Measurements from ENCODE around the gene ITGA7. TPM values are rescaled to one million over a fixed set of nuclear protein-coding genes. Genes with fewer than 3 reads are reported as not detected.

Gene ITGA7
- total RNA-seq, 1 experiment from 2014 or later, result 7.8 TPM

DNA sequence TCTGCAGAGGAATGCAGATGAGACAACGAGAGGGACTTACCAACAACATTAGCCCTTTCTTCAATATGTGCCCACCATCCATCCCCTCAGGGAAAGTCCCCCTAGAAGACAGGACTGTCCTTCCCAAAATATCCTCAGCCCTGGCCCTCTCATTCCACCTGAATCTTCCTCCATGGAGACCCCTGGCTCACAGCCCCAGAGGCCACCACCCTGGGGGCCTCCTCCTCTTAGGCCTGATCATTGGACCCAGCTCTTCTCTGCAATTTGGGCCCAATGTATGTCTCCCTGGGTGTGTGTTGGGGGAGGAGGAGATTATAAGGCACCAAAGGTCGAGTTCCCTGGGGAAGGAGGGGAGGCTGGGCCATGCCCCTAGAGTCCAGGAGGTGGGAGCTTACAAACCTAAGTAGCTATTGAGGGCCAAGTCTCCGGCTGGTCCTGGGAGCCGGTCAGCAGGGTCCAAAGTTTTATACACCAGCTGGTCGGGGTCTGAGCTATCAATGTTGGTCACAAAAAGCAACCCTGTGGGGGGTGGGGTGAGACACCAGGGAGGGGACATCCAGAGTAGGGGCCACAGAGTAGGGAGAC is 8.1 kb downstream of the ITGA7 start:
- DNase-seq (ENCODE audit: low spot score), result no peak

DNA sequence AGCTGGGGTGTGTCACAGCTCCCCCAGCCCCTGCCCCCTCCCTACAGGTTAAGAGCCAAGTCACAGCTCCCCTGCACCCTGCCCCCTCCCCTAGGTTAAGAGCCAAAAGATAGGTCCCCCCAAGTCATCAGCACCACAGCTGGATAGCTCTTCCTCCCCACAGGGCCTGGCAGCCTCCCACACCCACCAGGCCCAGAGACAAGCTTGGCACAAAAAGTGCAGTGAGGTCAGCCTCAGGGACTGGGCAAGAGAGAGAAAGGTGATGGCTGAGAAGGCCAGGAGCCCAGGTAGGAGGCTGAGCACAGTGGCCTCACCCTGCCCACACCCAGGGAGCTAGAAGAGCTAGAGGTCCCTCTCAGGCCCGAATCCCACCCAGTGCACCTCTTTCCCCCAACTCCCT is 8.7 kb downstream of the ITGA7 start:
- DNase-seq (ENCODE audit: low spot score), result no peak

DNA sequence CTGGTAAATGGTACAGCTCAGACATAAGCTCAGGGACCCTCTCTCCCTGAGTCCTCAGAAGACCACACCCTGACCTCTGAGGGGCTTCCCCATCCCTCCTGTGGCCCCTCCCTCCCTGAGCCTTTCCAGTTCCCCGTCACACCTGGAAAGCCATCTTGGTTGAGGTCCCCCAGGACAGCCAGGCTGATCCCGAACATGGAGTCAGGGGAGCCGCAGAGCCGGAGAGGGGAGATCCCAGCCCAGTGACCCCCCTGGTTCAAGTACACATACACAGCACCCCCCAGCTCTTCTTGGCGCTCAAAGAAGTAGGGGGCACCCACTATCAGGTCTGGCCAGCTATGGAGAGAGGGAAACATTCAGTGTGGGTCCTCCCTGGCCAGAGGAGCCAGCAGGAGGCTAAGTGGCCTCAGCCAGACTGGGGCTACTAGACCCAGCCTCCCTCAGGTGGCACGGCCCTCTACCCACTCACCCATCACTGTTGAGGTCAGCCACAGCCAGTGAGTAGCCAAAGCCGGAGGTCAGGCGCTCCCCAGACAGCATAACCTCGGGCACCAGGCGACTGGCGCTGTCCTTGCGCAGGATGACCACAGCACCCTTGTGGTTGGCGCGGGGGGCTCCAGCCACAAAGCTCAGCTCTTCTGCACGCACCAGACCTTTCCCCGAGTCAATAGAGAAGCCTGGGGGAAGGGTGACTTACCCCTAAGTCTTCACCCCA is 9.3 kb downstream of the ITGA7 start:
- DNase-seq (ENCODE audit: low spot score), result no peak

DNA sequence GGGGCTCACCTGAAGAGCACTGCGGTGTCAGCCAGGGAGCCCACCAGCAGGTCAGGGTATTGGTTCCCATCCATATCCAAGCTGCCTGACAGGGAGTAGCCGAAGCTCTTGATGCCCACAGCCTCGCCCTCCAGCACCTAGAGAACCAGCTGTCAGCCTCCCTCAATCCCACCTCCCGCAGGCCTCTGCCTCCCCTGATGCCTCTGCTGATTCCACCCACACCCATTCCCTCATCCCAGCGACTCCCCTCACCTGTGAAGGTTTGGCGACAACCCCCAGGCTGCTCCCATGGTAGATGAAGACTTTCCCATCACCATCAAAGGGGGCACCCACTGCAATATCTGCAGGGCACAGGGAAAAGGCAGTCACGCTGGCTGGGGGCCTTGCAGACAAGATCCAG is 10.0 kb downstream of the ITGA7 start:
- no peak for DNase-seq (ENCODE audit: low spot score)

DNA sequence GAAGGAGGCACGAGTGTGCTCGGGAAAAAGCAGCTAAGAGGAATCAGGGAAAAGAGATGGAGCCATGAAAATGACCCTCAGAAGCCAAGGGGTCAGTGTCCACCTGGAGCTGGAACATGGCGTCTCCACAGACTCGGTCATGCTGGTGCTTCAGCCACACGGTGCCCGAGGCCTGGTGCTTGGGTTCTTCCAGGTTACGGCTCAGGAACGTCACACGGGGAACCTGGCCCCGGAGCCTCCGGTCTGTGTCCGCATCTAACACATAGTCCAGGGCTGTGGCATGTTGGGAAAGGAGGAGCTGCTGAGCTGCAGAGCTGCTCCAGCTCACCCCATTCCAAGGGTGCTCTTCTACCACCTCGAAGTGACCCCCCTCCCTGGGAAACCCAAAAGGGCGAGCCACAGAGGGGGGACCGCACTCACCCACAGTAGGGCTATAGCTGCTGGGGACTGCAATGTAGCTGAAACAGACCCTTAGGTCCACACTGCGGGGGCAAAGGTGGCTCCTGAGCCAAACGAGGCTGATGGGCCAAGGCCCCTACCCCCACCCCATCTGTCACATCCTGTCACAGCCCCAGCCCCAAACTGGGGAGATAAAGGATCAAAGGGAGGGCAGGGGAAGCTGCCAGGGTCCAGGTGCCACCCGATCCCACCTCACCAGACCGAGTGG is 10.8 kb downstream of the ITGA7 start:
- no peak for DNase-seq (ENCODE audit: low spot score)

DNA sequence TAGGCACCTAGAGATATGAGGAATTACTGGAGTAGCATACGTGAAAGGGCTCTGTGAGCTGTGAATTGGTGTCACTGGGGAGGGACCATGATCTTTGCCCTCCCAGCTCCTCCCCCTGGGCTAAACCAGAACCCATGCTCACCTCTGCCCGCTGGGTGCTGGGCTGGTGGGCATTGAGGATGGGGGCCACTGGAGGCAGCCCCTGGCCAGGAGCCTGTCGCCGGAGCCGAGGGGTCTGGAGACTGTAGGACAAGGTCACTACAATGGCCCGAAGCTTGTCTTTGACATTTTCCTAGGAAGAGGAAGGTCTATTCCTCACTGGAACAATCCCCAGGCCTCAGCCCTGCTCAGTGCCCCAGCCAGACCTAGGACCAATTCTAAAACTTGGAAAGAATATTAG is 11.6 kb downstream of the ITGA7 start:
- DNase-seq (ENCODE audit: low spot score), result no peak

DNA sequence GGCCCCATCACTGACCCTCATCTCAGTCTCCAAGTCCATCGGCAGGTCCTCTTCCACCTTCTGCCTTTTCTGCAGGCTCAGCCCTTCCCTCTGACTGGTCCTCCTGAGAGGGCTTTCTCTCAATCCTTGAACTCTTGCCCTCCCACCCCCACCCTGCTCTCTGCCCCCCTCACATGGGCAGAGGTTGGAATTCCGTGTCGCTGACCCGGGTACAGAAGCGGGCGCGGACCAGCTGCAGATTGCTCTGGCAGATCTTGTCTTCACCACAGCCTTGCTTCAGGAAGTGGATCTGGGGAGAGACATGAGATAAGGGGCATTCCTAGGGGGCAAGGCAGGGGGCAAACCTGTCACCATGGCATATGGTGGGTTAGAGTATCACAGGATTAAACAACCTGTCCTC is 12.4 kb downstream of the ITGA7 start:
- DNase-seq (ENCODE audit: low spot score), result no peak

DNA sequence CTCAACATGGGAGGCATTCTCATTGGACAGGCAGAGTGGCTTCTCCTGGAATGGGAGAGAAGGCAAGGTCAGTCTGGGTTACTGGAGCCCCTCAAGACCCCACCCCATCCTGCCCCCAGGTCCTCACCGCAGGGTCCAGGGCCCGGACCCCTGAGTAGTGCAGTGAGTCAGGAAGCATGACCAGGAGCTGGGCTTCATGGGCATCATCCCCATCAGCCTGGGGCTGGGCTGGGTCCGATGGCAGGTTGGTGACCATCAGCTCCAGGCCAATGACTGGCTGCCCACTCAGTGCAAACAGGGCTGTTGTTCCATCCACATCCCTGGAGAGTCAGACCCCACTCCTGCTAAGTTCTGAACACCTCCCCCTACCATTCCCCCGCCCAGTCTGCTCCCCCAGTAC is 13.1 kb downstream of the ITGA7 start:
- no peak for DNase-seq (ENCODE audit: low spot score)

DNA sequence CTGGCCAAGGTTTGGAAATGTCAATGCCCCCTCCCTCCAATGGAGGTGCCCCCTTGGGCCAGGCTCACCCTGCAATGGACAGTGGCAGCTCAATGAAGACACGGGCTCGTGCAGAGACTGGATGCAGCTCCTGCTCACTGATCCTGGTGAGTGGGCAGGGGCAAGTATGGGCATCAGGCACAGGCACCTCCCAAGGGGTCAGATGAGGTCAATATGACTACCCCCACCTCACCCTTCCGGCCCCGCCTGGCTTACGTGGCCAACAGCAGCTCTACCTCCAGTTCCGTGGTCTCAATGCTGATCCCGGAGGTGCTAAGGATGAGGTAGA is 13.6 kb downstream of the ITGA7 start:
- no peak for DNase-seq (ENCODE audit: low spot score)

DNA sequence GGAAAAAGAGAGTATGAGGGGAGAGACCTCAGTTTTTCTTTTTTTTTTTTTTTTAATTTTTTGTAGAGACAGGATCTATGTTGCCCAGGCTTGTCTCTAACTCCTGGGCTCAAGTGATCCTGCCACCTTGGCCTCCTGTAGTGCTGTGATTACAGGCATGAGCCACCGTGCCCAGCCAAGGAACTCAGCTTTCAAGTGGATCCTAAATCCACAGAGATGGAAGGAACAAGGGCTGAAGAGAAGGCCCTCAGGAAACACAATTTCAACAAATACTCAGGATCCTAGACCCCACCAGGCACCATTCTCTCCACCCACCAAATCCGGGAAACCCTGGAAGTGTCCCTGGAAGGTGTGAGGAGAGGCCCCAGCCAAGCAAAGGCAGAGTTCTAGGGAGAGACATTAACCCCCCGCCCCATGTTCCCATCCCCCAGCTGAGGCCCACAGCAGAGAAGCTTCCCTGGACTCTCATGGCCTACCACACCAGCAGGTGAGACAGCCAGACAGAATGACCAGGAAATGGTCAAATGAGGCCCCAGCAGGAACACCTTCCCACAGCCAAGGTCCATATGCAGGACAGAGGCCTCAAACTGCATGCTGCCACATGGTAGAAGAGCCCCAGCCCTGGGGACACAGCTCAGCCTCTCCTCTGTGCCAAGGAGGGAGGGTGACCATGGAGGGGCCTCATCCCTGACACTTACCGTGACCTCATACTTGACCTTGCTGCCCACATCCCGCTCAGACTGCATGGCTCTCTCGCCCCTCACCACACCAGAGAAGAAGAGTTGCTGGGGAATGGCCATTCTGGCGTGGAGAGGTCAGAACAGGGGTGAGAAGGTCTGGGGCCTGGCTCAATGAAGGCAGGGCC is 14.1 kb downstream of the ITGA7 start:
- no peak for DNase-seq (ENCODE audit: low spot score)

DNA sequence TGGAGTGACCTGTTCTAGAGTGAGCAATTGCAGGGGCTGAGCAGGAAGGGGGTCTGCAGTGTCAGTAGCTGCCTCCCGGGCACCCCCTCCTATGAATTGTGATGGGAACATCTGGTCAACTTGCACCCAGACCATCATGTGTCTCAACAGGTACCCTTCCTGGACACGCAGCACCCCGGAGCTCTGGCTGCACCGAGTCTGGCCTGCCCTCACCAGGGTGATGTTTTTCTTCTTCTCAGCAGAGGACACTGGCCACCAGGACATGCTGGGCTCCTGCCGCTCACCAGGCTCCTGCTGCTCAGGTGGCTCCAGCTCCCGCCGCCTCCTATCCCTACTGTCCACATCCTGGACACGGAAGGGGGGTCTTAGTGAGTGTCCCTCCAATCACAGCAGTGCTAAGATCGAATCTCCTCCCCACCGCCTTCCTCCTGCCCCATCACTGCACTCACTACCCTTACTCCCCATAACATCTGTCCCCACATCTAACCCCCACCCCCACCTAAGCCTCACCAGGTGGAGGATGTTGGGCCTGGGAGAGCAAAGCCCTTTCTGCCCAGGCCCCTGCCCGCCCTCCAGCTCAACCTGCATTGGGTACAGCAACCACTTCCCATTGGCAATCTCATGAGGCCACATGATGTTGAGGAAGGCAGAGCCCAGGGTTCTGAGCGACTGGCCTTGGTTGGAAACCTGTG is 14.9 kb downstream of the ITGA7 start:
- no peak for DNase-seq (ENCODE audit: low spot score)

DNA sequence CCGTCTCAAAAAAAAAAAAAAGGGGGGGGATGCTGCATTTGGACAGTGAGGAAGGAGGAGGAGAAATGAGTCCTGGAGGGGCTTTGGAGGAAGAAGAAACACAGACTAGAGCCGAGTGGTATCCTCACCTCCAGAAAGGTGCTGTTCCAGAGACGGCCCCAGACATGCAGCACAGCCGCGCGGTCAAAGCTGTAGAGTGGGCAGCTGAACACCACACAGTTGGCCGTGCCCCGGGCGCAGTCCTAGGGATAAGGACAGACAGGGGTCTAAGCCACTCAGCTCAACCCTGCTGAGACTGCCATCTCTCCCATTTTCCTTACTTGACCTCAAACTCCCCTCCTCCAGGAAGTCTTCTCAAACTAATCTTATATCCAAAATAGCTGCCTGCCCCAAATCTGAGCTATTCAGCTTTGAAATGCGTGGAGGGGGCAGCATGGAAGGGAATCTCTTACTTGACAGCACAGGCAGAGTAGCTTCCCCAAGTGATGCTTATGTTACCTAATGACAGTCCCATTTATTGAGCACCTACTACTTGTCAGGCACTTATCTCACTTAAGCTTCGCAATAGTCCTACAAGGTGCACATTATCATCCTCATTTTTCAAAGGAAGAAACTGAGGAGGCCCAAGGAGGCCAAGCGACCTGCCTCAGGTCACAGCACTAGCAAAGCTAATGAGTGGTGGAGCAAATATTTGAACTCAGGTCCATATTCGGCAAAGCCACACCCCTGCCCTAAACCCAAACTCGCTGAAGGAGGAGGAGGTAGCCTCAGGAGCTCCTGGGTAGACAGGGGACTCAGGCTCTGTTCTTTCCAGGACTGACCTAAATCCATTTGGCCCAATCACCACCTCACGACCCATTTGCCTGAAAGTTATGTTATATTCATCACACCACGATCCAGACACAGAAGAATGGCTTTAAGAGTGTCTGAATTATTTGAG is 18.7 kb downstream of the ITGA7 start:
- DNase-seq (ENCODE audit: low spot score), result no peak

DNA sequence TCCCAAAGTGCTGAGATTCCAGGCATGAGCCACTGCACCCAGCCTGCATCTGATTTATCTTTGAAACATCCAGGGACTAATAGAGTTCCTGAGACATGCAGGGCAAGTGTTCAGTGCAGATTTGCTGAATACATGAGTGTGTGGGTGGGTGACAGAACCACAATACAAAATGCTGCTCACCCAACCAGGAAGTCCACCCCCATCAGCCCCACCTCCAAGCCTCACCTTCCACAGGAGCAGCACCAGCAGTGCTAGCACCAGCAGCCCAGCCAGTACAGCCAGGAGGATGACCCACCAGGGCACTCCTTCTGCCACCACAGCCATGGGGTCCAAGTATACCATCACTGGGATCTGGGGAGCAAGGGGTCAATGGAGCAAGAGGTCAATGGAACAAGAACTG is 20.0 kb downstream of the ITGA7 start:
- no peak for DNase-seq (ENCODE audit: low spot score)

DNA sequence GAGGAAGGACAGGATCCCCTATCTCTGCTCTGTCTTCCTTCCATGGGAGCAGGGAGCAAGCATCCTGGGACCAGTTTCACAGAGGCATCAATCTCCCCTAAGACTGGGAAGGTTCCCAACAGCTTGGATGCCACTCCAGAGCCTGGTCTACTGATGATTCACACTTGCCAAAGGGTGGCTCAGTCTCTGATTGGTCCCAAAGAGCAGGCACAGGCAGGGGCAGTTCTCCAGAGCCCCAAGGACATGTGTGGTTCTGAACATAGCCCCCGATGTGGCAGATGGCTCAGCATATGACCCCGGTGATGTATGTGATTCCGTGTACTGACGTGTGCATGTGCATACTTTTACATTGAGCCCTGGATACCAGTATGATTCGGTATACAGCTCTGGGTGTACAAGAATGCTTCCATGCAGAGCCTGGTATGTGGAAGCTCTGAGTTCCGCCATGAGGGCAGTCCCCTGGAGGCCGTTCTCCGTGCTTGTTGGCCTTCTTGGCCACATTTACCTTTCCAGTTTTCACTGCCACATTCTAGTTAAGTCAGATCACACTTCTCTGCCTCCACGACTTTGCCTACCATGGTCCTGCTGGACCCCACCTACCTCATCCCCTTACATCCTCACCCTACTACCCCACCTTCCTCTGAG is 21.2 kb downstream of the ITGA7 start:
- DNase-seq (ENCODE audit: low spot score), result peak; percentile 9

DNA sequence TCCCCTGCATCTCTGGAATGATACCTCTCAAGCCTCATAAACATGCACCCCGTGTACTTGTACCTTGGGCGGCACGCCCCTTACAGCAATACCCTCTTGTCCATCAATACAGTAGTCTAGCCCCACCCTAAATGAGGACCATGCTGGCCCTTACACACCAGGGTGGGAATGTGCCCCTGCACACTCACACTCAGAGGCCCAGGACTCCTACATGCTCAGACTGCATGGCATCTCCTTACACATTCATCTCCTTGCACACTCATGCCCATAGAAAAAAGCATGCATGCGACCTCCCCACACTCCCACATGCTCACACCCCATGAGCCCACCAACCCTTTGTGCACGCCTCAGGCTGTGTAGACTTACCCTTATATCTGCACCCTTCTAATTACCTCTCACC is 22.0 kb downstream of the ITGA7 start:
- no peak for DNase-seq (ENCODE audit: low spot score)

DNA sequence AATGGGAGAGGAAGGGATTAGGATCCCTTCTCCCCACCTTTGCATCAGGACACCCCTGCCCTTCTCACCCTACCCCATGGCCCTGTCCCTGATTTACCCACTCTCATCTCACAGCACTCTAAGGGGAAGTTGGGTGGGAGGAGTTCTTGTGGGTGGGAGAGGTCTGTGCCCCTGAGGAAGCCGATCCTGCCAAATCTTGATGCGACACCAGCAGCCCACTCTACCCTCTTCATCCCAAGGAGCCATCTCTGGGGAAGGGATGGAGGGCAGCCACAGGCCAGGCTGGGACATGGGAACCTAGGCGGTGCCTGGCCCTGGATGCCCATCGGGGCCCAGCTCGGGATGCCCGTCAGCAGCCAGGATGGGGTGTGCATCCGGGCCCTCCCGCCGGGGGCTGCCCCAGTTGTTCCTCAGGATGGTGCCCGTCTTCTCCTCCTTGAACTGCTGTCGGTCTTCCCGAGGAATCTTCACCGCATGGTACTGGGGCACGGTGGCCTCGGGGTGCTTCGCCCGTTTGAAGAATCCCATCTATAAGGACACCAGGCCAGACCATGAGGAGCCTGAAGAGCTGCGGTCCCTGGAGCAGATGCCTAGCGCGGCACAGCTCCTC is 22.8 kb downstream of the ITGA7 start:
- no peak for DNase-seq (ENCODE audit: low spot score)

DNA sequence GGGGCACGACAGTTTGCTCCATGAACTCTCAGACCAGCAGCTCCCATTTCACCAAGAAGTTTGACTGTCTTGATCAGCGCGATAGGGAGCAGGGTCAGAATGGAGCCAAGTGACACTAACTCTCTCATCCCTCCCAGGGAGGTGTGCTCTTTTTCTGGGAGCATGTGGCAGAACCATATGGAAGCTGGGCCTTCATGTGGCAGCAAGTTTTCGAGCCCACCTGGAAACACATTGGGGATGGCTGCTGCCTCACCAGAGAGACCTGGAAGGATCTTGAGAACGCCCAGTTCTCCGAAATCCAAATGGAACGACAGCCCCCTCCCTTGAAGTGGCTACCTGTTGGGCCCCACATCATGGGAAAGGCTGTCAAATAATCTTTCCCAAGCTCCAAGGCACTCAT is 24.0 kb downstream of the ITGA7 start:
- no peak for DNase-seq (ENCODE audit: low spot score)

DNA sequence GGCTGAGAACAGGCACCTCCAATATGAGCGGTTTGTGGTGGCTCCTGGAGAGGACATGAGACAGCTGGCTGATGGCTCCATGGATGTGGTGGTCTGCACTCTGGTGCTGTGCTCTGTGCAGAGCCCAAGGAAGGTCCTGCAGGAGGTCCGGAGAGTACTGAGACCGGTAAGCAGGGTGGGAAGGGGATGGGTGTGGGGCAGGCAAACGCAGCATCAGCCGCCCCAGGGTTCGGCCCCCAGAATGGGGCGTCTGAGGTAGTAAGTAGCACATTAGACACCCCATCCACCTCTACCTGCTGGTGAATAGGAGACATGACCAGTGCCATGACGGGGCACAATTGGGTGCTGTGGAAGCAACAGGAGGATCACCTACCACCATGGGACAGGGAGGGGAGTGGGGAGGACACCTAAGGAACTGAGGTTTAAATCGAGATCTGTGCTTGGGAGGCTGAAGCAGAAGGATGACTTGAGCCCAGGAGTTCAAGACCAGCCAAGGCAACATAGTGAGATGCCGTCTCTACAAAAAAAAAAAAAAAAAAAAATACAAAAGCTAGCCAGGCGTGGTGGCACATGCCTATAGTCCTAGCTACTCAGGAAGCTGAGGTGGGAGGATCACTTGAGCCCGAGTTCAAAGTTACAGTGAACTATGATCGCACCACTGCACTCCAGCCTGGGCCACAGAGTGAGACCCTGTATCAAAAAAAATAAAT is 25.5 kb downstream of the ITGA7 start:
- DNase-seq (ENCODE audit: low spot score), result no peak
